Breast epithelium (tissue), 3 donors: Measurements from ENCODE around the gene RNF130.

Experiments used
- POLR2A ChIP-seq: fragments of 450-650 bp; IDR thresholded peaks from one replicate; pipeline ENCODE4 v1.6.1; 2016; ENCODE audit warnings: antibody characterized with exemption, mild to moderate bottlenecking, moderate library complexity
- TF ChIP-seq, protein P1 (sequence below), 3 donors: fragments of 450-650 bp; IDR thresholded peaks; one replicate each; pipeline ENCODE4 v1.5.1; 2016 to 2017; ENCODE audit warnings: antibody characterized with exemption in 3 of 3, mild to moderate bottlenecking in 3 of 3, moderate library complexity in 3 of 3

DNA sequence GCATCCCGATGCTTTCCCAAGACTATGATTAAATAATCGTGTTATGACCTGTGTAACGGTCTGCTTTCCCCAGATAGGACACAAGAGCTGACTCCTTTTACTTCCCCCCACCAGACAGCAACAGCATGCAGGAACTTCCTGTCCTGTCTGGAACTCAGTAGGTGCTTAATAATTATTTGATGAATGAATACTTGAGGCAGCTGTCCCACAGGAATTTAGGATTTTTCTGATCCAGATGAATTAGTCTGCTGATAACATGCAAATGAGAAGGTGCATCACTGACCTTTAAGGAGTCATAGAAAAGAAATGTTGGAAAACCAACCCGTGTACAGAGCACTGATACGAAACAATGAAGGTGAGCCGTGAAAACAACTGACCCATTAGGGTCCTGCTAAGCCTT is 12.2 kb downstream of the RNF130 start:
- TF ChIP-seq, protein P1, sequence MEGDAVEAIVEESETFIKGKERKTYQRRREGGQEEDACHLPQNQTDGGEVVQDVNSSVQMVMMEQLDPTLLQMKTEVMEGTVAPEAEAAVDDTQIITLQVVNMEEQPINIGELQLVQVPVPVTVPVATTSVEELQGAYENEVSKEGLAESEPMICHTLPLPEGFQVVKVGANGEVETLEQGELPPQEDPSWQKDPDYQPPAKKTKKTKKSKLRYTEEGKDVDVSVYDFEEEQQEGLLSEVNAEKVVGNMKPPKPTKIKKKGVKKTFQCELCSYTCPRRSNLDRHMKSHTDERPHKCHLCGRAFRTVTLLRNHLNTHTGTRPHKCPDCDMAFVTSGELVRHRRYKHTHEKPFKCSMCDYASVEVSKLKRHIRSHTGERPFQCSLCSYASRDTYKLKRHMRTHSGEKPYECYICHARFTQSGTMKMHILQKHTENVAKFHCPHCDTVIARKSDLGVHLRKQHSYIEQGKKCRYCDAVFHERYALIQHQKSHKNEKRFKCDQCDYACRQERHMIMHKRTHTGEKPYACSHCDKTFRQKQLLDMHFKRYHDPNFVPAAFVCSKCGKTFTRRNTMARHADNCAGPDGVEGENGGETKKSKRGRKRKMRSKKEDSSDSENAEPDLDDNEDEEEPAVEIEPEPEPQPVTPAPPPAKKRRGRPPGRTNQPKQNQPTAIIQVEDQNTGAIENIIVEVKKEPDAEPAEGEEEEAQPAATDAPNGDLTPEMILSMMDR (IDR thresholded peaks at IDR 0.05): no peak
- TF ChIP-seq POLR2A: no peak
